ENCODE results near the gene ZNHIT1.
"Not testable (repeated sequence)": the region's sequence is repeated elsewhere in the genome, so short reads cannot be mapped to it uniquely, and the experiment has no call there.

ZNHIT1 gene

DNA sequence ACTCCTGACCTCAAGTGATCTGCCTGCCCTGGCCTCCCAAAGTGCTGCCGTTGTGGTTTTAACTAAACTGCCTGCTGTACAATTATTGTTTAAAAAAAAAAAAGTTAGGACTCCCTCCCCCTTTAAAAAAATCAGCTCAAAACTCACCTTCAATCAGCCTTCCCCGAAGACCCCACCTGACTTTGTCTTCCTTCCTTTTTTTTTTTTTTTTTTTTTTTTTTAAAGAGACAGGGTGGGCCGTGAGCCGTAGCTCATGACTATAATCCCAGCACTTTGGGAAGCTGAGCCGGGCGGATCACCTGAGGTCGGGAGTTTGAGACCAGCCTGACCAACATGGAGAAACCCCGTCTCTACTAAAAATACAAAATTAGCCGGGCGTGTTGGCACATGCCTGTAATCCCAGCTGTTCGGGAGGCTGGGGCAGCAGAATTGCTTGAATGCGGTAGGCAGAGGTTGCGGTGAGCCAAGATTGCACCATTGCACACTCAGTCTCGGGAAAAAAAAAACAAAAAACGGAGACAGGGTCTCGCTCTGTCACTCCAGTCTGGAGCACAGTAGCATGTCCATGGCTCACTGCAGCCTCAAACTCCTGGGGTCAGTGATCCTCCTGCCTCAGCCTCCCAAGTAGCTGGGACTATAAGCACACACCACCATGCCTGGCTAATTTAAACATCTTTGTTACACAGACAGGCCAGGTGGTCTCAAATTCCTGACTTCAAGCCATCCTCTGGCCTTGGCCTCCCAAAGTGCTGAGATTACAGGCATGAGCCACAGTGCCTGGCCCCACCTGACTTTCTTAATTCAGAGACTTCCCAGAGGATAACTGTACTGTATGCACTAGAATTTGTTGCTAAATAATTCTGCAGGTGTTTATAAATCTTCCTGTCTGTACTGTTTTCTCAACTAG is 23.7 kb downstream of the ZNHIT1 start:
- no peak for DNase-seq (ENCODE audit: low read depth)

DNA sequence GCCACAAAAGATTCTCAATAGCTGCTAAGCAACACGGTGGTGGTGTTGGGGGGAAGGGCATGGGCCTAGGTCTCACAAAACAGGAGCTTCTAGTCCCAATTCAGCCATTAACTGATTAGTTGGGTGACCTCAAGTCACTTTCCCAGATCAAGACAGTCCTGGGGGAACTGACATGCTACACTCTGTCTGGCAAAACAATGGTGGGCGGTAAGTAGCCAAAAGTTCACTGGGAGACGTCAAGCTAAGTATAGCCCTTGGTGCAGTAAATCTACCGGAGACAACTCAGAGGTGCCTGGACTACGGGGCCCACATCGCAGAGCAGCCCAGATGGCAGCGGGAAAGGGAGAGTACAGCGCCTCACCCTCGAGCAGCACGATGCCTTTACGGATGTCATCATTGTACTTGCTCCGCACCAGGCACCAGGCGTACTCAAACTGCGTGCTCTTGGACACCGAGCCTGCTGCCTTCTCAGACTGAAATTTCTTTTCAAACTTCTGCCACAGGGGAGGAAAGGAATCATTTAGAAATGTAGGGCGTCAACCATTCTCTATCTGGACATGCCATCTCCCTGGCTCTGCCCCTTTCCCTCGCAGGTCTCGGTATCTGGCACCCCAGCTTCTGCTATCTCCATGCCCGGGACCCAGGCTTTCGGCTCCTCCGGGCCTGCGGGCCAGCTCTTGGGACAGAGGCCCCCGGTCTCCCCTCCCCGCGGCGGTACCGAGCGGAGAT is 25.8 kb downstream of the ZNHIT1 start:
- no peak for DNase-seq (ENCODE audit: low read depth)

DNA sequence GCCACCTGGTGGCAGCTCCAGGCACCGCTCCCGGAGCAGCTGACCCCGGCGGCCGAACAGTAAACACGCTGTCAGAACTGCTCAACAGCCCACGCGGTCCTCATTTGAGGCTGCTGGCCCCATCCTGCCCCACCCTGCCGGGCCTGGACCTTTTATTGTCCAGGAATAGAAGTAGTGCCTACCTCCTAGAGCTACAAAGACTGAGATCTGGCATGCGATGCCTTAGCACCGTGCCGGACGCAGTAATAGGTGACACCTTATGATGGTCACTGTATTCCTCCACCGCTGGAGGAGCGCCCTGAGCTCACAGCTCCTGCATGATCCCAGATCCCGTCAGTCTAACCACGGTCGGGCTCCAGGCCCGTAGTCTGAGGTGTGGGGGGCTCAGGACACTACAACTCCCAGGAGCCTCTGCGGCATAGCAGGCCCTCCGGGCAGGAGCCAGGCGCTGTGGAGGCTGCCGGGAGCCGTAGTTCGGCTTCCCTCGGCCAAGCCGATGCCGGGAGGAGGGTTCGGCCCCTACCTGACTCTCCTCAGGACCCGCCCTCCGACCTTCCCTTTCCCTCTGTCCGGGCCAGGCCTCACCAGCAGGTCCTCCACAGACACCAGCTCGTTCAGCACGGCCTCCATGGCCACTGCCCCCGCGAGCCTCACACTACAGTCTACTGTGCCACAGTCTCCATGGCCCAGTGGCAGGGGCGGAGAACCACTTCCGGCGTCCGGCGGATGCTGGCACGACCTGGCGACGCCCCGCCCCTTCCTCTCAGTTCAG is 26.6 kb downstream of the ZNHIT1 start, which contains the start of gene FIS1:
FIS1 (minus strand) TSS at position 707 of the 772 bp plus-strand sequence; CDS start at position 630, 77 bp downstream.
- DNase-seq (ENCODE audit: low read depth), result peak; percentile 92

- no peak for DNase-seq (ENCODE audit: low read depth)
These were observed 27.2 kb downstream of the ZNHIT1 start for GRCh38 chr7:101245147-101245668.

- no peak for DNase-seq (ENCODE audit: low read depth)
These were observed 30.3 kb downstream of the ZNHIT1 start for GRCh38 chr7:101248276-101248675.

DNA sequence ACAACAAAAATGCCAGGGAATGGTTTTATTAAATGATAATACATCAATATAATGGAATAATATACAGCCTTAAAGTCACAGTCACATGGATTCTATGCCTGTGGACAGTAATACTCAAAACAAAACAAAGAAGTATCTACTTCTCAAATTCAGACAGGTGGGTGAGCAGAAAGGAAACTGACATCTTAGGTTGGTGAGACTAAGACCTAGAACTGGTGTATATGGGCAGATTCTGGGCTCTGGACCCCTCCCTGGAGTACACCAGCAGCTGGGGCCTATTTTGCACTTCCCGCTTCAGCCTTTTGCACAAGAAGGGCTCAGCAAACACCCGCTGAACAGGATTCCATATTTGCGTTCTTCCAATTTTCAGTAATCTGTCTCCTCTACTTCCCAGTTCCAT is 32.4 kb downstream of the ZNHIT1 start:
- DNase-seq (ENCODE audit: low read depth), result no peak

- DNase-seq (ENCODE audit: low read depth), result peak; percentile 98
These were observed 34.1 kb downstream of the ZNHIT1 start for GRCh38 chr7:101251871-101252659.

- DNase-seq (ENCODE audit: low read depth), result not testable (repeated sequence)
These were observed 35.2 kb downstream of the ZNHIT1 start for GRCh38 chr7:101253199-101253598.

DNA sequence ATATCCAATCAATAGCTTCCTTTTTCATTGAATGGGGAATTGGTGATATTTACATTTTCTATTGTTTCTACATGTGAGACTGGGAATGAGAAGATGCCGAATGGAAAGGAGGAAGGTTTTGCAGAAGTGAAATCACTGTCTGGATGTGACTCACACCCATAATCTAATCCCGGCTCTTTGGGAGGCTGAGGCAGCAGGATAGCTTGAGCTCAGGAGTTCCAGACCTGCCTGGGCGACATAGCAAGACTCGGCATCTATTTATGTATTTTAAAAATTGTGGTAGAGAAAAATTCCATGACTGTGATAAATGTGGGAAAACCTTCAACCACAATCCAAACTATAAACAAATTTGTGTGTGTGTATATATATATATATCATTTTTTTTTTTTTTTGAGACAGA is 37.8 kb downstream of the ZNHIT1 start:
- DNase-seq (ENCODE audit: low read depth), result no peak

GRCh38 chr7:101258243-101258731 is 40.3 kb downstream of the ZNHIT1 start:
- no peak for DNase-seq (ENCODE audit: low read depth)

DNA sequence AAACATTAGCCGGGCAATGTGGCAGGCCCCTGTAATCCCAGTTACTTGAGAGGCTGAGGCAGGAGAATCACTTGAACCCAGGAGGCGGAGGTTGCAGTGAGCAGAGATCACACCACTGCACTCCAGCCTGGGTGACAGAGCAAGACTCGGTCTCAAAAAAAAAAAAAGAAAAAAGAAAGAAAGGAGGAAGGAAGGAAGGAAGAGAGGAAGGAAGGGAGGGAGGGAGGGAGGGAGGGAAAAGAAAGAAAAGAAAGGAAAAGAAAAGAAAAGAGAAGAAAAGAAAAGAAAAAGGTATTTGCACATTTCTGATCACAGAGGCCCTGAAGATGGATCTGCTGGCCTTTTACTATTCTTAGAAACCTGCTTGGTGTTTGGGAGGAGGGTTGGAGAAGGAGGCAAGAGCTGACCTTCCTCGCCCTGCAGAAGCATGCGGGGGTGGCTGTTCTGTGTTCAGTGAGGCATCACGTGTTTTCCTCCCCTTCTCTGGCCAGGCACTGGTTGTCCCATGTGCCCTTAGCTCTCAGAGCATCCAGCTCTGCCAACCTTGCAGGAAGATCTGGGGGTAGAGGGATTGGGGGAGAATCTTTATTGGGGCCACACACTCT is 46.2 kb downstream of the ZNHIT1 start:
- not testable (repeated sequence) for DNase-seq (ENCODE audit: low read depth)

DNA sequence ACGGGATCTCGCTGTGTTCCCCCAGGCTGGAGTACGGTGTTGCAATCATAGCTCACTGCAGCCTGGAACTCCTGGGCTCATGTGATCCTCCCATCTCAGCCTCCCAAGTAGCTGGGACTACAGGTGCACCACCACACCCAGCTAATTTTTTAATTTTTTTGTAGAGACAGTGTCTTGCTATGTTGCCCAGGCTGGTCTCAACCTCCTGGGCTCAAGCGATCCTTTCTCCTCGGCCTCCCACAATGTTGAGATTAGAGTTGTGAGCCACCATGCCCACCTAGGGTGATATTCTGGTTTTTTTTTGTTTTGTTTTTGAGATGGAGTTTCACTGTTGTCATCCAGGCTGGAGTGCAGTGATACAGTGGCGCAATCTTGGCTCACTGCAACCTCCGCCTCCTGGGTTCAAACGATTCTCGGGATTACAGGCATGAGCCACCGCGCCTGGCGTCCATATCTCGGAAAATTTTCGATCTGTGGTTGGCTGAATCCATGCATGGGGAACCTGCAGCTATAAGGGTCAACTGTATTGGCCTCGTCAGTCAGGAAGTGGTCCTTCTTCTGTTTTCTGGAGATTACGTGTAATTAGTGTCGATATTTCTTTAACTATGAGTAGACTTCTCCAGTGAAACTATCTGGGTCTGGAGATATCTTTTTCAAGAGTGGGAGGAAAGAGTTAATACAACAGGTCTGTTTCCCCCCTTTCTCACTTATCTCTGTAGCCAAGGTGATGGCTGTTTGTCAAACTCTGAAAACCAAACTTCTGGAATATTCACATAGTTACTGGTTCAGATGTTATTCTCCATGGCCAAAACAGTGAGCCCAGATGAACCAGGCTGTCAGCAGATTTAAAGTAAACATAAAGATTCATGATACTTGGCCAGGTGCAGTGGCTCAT is 47.9 kb downstream of the ZNHIT1 start:
- no peak for DNase-seq (ENCODE audit: low read depth)

DNA sequence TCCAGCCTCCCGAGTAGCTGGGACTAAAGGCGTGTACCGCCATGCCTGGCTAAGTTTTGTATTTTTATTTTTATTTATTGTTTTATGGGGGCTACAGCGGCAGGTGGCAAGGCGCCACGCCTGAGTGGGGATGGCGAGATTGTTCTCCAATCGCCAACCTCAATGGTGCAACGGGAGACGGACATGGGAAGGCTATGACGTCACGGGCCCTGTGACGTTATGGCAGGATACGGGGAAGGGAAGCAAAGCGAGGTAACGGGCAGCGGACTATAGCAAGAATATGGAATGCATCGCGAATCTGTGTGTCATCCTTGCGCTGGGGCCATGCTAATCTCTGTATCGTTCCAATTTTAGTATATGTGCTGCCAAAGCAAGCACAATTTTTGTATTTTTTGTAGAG is 51.7 kb downstream of the ZNHIT1 start:
- no peak for DNase-seq (ENCODE audit: low read depth)

DNA sequence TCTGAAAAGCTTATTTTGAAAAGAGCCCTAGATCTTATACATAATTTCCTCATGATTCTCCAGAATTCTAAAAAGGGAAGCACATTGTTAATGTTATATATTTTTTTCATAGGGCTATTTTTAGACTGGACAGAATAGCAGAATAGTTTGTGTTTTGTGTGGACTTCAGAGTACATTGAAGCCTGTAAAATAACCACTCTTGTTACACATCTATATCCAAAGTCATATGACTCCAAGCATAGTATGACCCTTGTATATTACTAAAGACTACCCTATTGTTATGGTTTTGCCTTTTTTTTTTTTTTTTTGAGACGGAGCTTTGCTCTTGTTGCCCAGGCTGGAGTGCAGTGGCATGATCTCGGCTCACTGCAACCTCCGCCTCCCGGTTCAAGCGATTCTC is 53.1 kb downstream of the ZNHIT1 start:
- DNase-seq (ENCODE audit: low read depth), result no peak

- no peak for DNase-seq (ENCODE audit: low read depth)
These were observed 55.2 kb downstream of the ZNHIT1 start for GRCh38 chr7:101273206-101273605.
